ENCODE measurements around the gene UBR4.

DNA sequence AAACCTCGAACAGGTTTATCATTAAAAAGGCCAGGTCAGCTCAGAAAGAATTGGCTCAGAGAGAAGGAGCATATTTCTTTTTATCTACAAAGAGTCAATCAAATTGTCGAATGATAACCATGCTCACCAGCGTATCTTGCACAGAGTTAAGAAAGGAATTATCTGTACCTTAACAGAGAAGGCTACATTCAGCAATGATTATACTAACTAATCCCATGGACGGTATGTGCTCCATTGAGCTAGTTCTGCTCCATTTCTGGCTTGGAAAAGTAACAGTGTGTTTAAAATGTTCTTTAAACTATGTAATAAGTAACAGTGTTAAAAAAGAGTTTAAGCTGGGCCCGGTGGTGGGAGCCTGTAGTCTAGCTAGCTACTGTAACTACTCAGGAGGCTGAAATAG lies 4.2 kb downstream of the UBR4 start:
- TF ChIP-seq, protein P1, sequence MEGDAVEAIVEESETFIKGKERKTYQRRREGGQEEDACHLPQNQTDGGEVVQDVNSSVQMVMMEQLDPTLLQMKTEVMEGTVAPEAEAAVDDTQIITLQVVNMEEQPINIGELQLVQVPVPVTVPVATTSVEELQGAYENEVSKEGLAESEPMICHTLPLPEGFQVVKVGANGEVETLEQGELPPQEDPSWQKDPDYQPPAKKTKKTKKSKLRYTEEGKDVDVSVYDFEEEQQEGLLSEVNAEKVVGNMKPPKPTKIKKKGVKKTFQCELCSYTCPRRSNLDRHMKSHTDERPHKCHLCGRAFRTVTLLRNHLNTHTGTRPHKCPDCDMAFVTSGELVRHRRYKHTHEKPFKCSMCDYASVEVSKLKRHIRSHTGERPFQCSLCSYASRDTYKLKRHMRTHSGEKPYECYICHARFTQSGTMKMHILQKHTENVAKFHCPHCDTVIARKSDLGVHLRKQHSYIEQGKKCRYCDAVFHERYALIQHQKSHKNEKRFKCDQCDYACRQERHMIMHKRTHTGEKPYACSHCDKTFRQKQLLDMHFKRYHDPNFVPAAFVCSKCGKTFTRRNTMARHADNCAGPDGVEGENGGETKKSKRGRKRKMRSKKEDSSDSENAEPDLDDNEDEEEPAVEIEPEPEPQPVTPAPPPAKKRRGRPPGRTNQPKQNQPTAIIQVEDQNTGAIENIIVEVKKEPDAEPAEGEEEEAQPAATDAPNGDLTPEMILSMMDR (IDR thresholded peaks at IDR 0.05 in 2 of 3, conservative IDR thresholded peaks at IDR 0.05 in 1 of 3; ENCODE audit: borderline replicate concordance in 1 of 3, insufficient read depth in 1 of 3, low read depth in 2 of 3, low read length in 2 of 3), result no peak
- no peak for TF ChIP-seq POLR2A (IDR thresholded peaks at IDR 0.05; ENCODE audit: borderline replicate concordance, extremely low read depth, insufficient read depth, insufficient read length)
- TF ChIP-seq YY1 (IDR thresholded peaks at IDR 0.05; ENCODE audit: extremely low read depth, insufficient replicate concordance, low read depth, low read length), result no peak
- no peak for TF ChIP-seq EZH2 (IDR thresholded peaks at IDR 0.05)
- TF ChIP-seq, protein P2, sequence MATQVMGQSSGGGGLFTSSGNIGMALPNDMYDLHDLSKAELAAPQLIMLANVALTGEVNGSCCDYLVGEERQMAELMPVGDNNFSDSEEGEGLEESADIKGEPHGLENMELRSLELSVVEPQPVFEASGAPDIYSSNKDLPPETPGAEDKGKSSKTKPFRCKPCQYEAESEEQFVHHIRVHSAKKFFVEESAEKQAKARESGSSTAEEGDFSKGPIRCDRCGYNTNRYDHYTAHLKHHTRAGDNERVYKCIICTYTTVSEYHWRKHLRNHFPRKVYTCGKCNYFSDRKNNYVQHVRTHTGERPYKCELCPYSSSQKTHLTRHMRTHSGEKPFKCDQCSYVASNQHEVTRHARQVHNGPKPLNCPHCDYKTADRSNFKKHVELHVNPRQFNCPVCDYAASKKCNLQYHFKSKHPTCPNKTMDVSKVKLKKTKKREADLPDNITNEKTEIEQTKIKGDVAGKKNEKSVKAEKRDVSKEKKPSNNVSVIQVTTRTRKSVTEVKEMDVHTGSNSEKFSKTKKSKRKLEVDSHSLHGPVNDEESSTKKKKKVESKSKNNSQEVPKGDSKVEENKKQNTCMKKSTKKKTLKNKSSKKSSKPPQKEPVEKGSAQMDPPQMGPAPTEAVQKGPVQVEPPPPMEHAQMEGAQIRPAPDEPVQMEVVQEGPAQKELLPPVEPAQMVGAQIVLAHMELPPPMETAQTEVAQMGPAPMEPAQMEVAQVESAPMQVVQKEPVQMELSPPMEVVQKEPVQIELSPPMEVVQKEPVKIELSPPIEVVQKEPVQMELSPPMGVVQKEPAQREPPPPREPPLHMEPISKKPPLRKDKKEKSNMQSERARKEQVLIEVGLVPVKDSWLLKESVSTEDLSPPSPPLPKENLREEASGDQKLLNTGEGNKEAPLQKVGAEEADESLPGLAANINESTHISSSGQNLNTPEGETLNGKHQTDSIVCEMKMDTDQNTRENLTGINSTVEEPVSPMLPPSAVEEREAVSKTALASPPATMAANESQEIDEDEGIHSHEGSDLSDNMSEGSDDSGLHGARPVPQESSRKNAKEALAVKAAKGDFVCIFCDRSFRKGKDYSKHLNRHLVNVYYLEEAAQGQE (IDR thresholded peaks at IDR 0.05; ENCODE audit: low read depth), result no peak
- no peak for TF ChIP-seq JUND (IDR thresholded peaks at IDR 0.05)
- no peak for TF ChIP-seq SIN3A (IDR thresholded peaks at IDR 0.05; ENCODE audit: low read depth)
- TF ChIP-seq, protein P3, sequence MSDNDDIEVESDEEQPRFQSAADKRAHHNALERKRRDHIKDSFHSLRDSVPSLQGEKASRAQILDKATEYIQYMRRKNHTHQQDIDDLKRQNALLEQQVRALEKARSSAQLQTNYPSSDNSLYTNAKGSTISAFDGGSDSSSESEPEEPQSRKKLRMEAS (IDR thresholded peaks at IDR 0.05), result no peak
- TF ChIP-seq CEBPB (IDR thresholded peaks at IDR 0.05; ENCODE audit: low read depth), result no peak
- no peak for TF ChIP-seq SRF (IDR thresholded peaks at IDR 0.05; ENCODE audit: low read depth)
- TF ChIP-seq, protein P4, sequence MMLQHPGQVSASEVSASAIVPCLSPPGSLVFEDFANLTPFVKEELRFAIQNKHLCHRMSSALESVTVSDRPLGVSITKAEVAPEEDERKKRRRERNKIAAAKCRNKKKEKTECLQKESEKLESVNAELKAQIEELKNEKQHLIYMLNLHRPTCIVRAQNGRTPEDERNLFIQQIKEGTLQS (IDR thresholded peaks at IDR 0.05), result no peak

All from HCT116 (cell line).